K562 treated with DMSO at 1 percent for 24 hours (cell line): ENCODE measurements around the gene OPRM1. TPM values are rescaled to one million over a fixed set of nuclear protein-coding genes. Genes with fewer than 3 reads are reported as not detected.

Experiments
- total RNA-seq: library from RNA; unstranded; fragments of 300-600 nt; gene quantifications from 2 replicates; pipeline ENCODE4 v1.2.3, GENCODE V29; 2022; ENCODE audit warnings: low read depth; ENCODE audit not compliant: insufficient read depth

Gene OPRM1
- not detected in 2 replicates for total RNA-seq

DNA sequence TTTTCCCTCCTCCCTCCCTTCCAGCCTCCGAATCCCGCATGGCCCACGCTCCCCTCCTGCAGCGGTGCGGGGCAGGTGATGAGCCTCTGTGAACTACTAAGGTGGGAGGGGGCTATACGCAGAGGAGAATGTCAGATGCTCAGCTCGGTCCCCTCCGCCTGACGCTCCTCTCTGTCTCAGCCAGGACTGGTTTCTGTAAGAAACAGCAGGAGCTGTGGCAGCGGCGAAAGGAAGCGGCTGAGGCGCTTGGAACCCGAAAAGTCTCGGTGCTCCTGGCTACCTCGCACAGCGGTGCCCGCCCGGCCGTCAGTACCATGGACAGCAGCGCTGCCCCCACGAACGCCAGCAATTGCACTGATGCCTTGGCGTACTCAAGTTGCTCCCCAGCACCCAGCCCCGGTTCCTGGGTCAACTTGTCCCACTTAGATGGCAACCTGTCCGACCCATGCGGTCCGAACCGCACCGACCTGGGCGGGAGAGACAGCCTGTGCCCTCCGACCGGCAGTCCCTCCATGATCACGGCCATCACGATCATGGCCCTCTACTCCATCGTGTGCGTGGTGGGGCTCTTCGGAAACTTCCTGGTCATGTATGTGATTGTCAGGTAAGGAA, at the start of gene OPRM1:
Gene OPRM1, plus strand, starts transcription at position 10 of the 612 bp plus-strand sequence. Its CDS starts 305 bp downstream, at position 315.

